Hindlimb muscle (tissue), 1 donor: ENCODE data around the gene NSD1. TPM values are rescaled to one million over a fixed set of nuclear protein-coding genes. Genes with fewer than 3 reads are reported as not detected.
A peak's percentile ranks its signal among the peaks of the same experiment; 100 is the strongest.
"Not testable (repeated sequence)": the region's sequence is repeated elsewhere in the genome, so short reads cannot be mapped to it uniquely, and the experiment has no call there.

ENCODE experiments used
- DNase-seq: peaks from one replicate; pipeline ENCODE4 v3.0.0-alpha.2; 2013
- polyA plus RNA-seq: library from polyadenylated mRNA; unstranded; fragments of 120-200 nt; gene quantifications from one replicate; pipeline ENCODE4 v1.2.1, GENCODE V29; 2013; ENCODE audit not compliant: insufficient read length

NSD1 gene
- polyA plus RNA-seq, 1 donor = 47.8 TPM

GRCh38 chr5:177131019-177131320 lies 2.6 kb upstream of the NSD1 start:
- DNase-seq = no peak

GRCh38 chr5:177131352-177132135 lies 2.0 kb upstream of the NSD1 start:
- no peak for DNase-seq

GRCh38 chr5:177132136-177133095 lies 1.2 kb upstream of the NSD1 start:
- peak; percentile 61 for DNase-seq

- DNase-seq = peak; percentile 55
Observed at GRCh38 chr5:177133853-177134696, 502 bp downstream of the NSD1 start.

- no peak for DNase-seq
Observed at GRCh38 chr5:177134697-177135225, 1.2 kb downstream of the NSD1 start.

- DNase-seq = no peak
Observed at GRCh38 chr5:177140312-177140711, 6.7 kb downstream of the NSD1 start.

- no peak for DNase-seq
Observed at GRCh38 chr5:177141496-177141895, 7.9 kb downstream of the NSD1 start.

GRCh38 chr5:177142098-177142611 lies 8.6 kb downstream of the NSD1 start:
- no peak for DNase-seq

GRCh38 chr5:177142778-177143177 lies 9.2 kb downstream of the NSD1 start:
- no peak for DNase-seq

- no peak for DNase-seq
Observed at GRCh38 chr5:177146891-177147638, 13.5 kb downstream of the NSD1 start.

- not testable (repeated sequence) for DNase-seq
Observed at GRCh38 chr5:177150061-177150460, 16.5 kb downstream of the NSD1 start.

GRCh38 chr5:177154003-177154643 lies 20.6 kb downstream of the NSD1 start:
- DNase-seq = no peak

- no peak for DNase-seq
Observed at GRCh38 chr5:177162379-177162778, 28.8 kb downstream of the NSD1 start.

- DNase-seq = no peak
Observed at GRCh38 chr5:177163500-177163899, 29.9 kb downstream of the NSD1 start.

- DNase-seq = no peak
Observed at GRCh38 chr5:177169271-177169670, 35.7 kb downstream of the NSD1 start.

GRCh38 chr5:177171961-177172360 lies 38.4 kb downstream of the NSD1 start:
- no peak for DNase-seq

GRCh38 chr5:177175336-177175735 lies 41.8 kb downstream of the NSD1 start:
- no peak for DNase-seq

GRCh38 chr5:177176175-177176711 lies 42.7 kb downstream of the NSD1 start:
- DNase-seq = no peak

- DNase-seq = not testable (repeated sequence)
Observed at GRCh38 chr5:177177847-177178437, 44.4 kb downstream of the NSD1 start.

GRCh38 chr5:177178733-177179304 lies 45.2 kb downstream of the NSD1 start:
- no peak for DNase-seq
